ENCODE data around the gene UNC13A.

GRCh38 chr19:17669419-17669818 is 18.7 kb downstream of the UNC13A start:
- TF ChIP-seq USF2 (IDR thresholded peaks at IDR 0.05; ENCODE audit: borderline replicate concordance, low read depth, low read length), result no peak
- no peak for TF ChIP-seq CTCF (IDR thresholded peaks at IDR 0.05)
- TF ChIP-seq EP300 (IDR thresholded peaks at IDR 0.05; ENCODE audit: borderline replicate concordance in 1 of 2, low read depth in 1 of 2, low read length in 1 of 2), result no peak
- TF ChIP-seq ZBTB33 (IDR thresholded peaks at IDR 0.05; ENCODE audit: borderline replicate concordance, low read depth), result no peak
- TF ChIP-seq NRF1 (IDR thresholded peaks at IDR 0.05; ENCODE audit: low read depth, low read length), result no peak
- no peak for TF ChIP-seq JUND (IDR thresholded peaks at IDR 0.05)
- no peak for TF ChIP-seq POLR2AphosphoS5 (IDR thresholded peaks at IDR 0.05; ENCODE audit: low read depth, low read length)
- no peak for TF ChIP-seq ELF1 (IDR thresholded peaks at IDR 0.05)
- TF ChIP-seq RFX5 (IDR thresholded peaks at IDR 0.05; ENCODE audit: low read length), result no peak
